OCI-LY7 (cell line): Measurements from ENCODE around the gene HDAC7.

Experiments
- CTCF ChIP-seq: fragments of 200-600 bp; sonication (generic); conservative IDR thresholded peaks from 2 replicates; pipeline ENCODE4 v1.5.1; 2014; ENCODE audit warnings: mild to moderate bottlenecking, antibody characterized with exemption, low read length, moderate library complexity, mixed read lengths
- EZH2phosphoT487 ChIP-seq: fragments of 200-600 bp; sonication (generic); IDR thresholded peaks from 2 replicates; pipeline ENCODE4 v1.6.1; 2018; ENCODE audit warnings: low read depth, borderline replicate concordance, mild to moderate bottlenecking, mixed run types, antibody characterized with exemption, low read length, moderate library complexity, mixed read lengths

- TF ChIP-seq CTCF, result no peak
- no peak for TF ChIP-seq EZH2phosphoT487
Observed at GRCh38 chr12:47795814-47796411, 23.8 kb downstream of the HDAC7 start.
